HTERT RPE-1 (cell line): ENCODE measurements around the gene CASP4.
"Not testable (repeated sequence)": the region's sequence is repeated elsewhere in the genome, so short reads cannot be mapped to it uniquely, and the experiment has no call there.

Source experiments
- in situ Hi-C: fragments of 300-500 bp; cut with MboI; formaldehyde crosslinking; loops from 4 replicates; pipeline ENCODE4 v1.14.3; 2020; ENCODE audit warnings: low sequenced_read_pairs

CASP4 gene

GRCh38 chr11:104968355-104968855, at the start of gene CASP4:
TSS of gene CASP4 (minus strand) at chr11:104968574. CDS start at chr11:104968525, 49 bp downstream.
- in situ Hi-C loops: no loop called here

GRCh38 chr11:105007463-105007862, 39.1 kb upstream of the CASP4 start:
- in situ Hi-C loops: no loop called here

- in situ Hi-C loops: no loop called here
These were observed 37.1 kb upstream of the CASP4 start for GRCh38 chr11:105005451-105005845.

GRCh38 chr11:105004021-105004420, 35.6 kb upstream of the CASP4 start:
- in situ Hi-C loops: no loop called here

GRCh38 chr11:105003151-105003550, 34.8 kb upstream of the CASP4 start:
- in situ Hi-C loops: no loop called here

- in situ Hi-C loops: no loop called here
These were observed 32.4 kb upstream of the CASP4 start for GRCh38 chr11:105000797-105001196.

- in situ Hi-C loops: no loop called here
These were observed 31.8 kb upstream of the CASP4 start for GRCh38 chr11:105000167-105000566.

GRCh38 chr11:104999721-105000120, 31.3 kb upstream of the CASP4 start:
- in situ Hi-C loops: no loop called here

GRCh38 chr11:104997288-104997687, 28.9 kb upstream of the CASP4 start:
- in situ Hi-C loops: no loop called here

- in situ Hi-C loops: no loop called here
These were observed 26.6 kb upstream of the CASP4 start for GRCh38 chr11:104995001-104995408.

- in situ Hi-C loops: no loop called here
These were observed 24.4 kb upstream of the CASP4 start for GRCh38 chr11:104992781-104993180.

- in situ Hi-C loops: no loop called here
These were observed 23.6 kb upstream of the CASP4 start for GRCh38 chr11:104991994-104992393.

GRCh38 chr11:104984808-104985207, 16.4 kb upstream of the CASP4 start:
- in situ Hi-C loops: no loop called here

GRCh38 chr11:104979839-104980238, 11.5 kb upstream of the CASP4 start:
- in situ Hi-C loops: no loop called here

- in situ Hi-C loops: no loop called here
These were observed 5.2 kb upstream of the CASP4 start for GRCh38 chr11:104973616-104974015.

GRCh38 chr11:104972924-104973323, 4.5 kb upstream of the CASP4 start:
- in situ Hi-C loops: not testable (repeated sequence)

GRCh38 chr11:104970756-104971155, 2.4 kb upstream of the CASP4 start:
- in situ Hi-C loops: no loop called here

- in situ Hi-C loops: no loop called here
These were observed 742 bp upstream of the CASP4 start for GRCh38 chr11:104968856-104969776.

- in situ Hi-C loops: no loop called here
These were observed 630 bp downstream of the CASP4 start for GRCh38 chr11:104967534-104968354.

- in situ Hi-C loops: no loop called here
These were observed 2.6 kb downstream of the CASP4 start for GRCh38 chr11:104965735-104966134.

GRCh38 chr11:104964247-104964646, 4.1 kb downstream of the CASP4 start:
- in situ Hi-C loops: no loop called here

- in situ Hi-C loops: no loop called here
These were observed 5.5 kb downstream of the CASP4 start for GRCh38 chr11:104962852-104963251.
